Brain microvascular endothelial cell (primary cell): Measurements from ENCODE around the gene SLC29A1.
"Not testable (repeated sequence)": the region's sequence is repeated elsewhere in the genome, so short reads cannot be mapped to it uniquely, and the experiment has no call there.

Source experiments
- DNase-seq: peaks from one replicate; pipeline ENCODE4 v3.0.0-alpha.2; 2020
- H3K27ac ChIP-seq: fragments of 250-450 bp; sonication (Bioruptor Pico); 2 replicates; pipeline ENCODE4 v1.5.1; 2020; ENCODE audit warnings: mild to moderate bottlenecking, moderate library complexity
- H3K27me3 ChIP-seq: fragments of 250-450 bp; sonication (Bioruptor Pico); replicated peaks from 2 replicates; pipeline ENCODE4 v1.5.1; 2020; ENCODE audit warnings: mild to moderate bottlenecking
- H3K36me3 ChIP-seq: fragments of 250-450 bp; sonication (Bioruptor Pico); replicated peaks from 2 replicates; pipeline ENCODE4 v1.5.1; 2020; ENCODE audit warnings: mild to moderate bottlenecking
- H3K4me3 ChIP-seq: 2 replicates; pipeline ENCODE4 v1.5.1; 2011; ENCODE audit warnings: low read depth, mild to moderate bottlenecking, control low read depth, low read length, moderate library complexity
- in situ Hi-C: cut with HindIII; loops from 2 replicates; pipeline ENCODE4 v1.10.0; 2017; ENCODE audit warnings: low sequenced_read_pairs, low pct_ligation_motif_present
- TF ChIP-seq, protein P1 (sequence below): IDR thresholded peaks from 2 replicates; pipeline ENCODE4 v1.5.1; 2011; ENCODE audit warnings: low read depth, mild to moderate bottlenecking, moderate library complexity, low read length, control low read depth, inconsistent platforms; ENCODE audit errors: missing control alignments

Gene SLC29A1

DNA sequence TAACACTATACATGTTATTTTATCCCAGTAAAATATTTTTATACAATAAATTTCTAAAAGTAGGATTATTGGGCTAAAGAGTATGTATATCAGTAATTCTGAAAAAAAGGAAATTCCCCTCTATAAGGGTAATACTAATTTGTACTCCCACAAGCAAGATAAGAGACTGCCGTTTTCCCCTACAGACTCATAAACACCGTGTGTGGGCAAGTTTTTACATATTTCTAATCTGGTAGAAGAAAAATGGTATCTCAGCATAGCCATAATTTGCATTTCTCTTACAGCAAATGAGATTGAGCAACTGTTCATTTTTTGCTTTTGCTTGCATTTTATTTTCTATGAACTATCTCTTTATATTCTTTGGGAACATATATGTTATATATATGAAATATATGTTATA, 32.7 kb upstream of the SLC29A1 start:
- Histone ChIP-seq H3K4me3 (no peak overlapping the region), H3K27ac (no peak overlapping the region), H3K36me3 (no peaks in the 10 kb centered on the region), H3K27me3 (no peaks in the 10 kb centered on the region)
- DNase-seq: no peak
- TF ChIP-seq, protein P1, sequence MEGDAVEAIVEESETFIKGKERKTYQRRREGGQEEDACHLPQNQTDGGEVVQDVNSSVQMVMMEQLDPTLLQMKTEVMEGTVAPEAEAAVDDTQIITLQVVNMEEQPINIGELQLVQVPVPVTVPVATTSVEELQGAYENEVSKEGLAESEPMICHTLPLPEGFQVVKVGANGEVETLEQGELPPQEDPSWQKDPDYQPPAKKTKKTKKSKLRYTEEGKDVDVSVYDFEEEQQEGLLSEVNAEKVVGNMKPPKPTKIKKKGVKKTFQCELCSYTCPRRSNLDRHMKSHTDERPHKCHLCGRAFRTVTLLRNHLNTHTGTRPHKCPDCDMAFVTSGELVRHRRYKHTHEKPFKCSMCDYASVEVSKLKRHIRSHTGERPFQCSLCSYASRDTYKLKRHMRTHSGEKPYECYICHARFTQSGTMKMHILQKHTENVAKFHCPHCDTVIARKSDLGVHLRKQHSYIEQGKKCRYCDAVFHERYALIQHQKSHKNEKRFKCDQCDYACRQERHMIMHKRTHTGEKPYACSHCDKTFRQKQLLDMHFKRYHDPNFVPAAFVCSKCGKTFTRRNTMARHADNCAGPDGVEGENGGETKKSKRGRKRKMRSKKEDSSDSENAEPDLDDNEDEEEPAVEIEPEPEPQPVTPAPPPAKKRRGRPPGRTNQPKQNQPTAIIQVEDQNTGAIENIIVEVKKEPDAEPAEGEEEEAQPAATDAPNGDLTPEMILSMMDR: no peak
- in situ Hi-C loops: no loop called here

DNA sequence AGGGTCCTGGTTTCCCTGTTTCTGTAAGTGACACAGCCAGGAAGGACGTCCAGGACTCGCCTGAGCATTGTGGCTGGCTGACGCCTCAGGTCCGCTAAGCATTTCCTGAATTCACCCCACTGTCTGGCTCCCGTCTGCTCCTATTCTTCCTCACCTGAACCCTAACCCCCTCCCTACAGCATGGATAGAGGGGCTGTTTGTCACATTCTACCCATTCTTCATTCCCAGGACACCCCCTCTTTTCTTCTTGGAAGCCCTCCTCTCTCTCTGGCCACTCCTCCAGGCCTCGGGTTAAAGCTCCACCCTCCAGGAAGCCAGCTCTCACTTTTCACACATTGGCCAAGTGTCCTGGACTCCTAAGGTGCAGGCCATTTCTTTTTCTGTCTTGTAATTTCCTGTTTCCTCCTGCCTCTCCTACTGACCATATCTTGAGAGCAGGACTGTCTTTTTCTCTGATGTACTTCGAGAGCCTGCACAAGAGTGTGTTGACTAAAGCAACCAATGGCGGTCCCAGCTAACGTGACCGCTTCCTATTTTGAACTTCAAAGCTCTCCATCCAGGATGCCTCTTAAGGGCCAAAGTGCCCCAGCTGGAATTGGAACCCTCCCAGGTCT, 30.9 kb upstream of the SLC29A1 start:
- no peaks in the 10 kb centered on the region for H3K36me3 ChIP-seq
- in situ Hi-C loops: no loop called here
- H3K27me3 ChIP-seq: no peaks in the 10 kb centered on the region
- no peak for DNase-seq
- H3K4me3 ChIP-seq: no peak overlapping the region
- TF ChIP-seq, protein P1: no peak
- H3K27ac ChIP-seq: no peak overlapping the region

DNA sequence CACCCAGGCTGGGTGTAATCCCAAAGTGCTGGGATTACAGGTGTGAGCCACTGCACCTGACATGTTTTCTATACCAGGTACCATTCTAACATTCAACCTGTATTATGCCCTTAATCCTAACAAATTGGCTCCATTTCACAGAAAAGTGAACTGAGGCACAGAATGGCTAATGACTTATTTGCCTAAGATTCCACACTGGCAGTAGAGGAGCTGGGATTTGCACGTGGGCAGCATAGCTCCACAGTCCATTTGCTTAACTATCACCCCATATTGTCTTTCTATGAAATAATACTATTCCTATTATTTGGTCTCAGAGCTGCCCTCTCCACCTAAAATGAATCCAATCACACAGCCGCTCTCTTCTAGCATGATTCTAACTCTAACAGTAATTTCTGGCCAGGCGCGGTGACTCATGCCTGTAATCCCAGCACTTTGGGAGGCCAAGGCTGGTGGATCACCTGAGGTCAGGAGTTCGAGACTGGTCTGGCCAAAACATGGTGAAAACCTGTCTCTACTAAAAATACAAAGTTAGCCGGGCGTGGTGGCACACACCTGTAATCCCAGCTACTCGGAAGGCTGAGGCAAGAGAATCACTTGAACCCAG, 30.0 kb upstream of the SLC29A1 start:
- TF ChIP-seq, protein P1: no peak
- H3K36me3 ChIP-seq: no peaks in the 10 kb centered on the region
- no peak overlapping the region for H3K4me3 ChIP-seq
- in situ Hi-C loops: no loop called here
- no peak overlapping the region for H3K27ac ChIP-seq
- DNase-seq: no peak
- no peaks in the 10 kb centered on the region for H3K27me3 ChIP-seq

DNA sequence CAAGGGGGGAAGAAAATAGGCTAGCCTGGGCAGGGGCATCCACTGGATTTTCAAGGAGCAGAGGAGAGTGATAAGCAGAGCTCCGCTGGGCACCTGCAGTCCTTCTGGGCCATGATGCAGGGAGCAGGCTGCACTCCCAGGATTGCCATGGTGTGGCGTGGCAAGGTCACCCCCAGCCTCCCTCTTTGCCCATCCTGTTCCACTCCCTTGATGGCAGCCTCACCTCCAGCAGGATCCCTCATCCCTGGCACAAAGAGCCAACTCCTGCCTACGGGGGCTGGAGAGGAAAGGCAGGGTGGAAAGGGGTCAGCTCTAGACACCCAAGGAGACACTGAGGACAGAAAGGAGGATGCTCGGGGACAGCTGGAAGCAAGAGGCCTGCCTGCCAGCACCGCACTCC, 29.1 kb upstream of the SLC29A1 start:
- in situ Hi-C loops: no loop called here

DNA sequence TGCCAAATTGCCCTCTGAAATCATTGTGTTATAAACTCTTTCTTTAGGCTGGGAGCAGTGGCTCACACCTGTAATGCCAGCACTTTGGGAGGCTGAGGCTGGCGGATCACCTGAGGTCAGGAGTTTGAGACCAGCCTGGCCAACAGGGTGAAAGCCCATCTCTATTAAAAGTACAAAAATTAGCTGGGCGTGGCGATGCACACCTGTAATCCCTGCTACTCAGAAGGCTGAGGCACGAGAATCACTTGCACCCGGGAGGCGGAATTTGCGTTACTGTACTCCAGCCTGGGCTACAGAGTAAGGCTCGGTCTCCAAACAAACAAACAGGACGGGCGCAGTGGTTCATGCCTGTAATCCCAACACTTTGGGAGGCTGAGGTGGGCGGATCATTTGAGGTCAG, 27.0 kb upstream of the SLC29A1 start:
- H3K4me3 ChIP-seq, H3K27ac ChIP-seq, in situ Hi-C loops: not testable (repeated sequence)

More for the DNA sequence above, 29.1 kb upstream of the SLC29A1 start:
- Histone ChIP-seq H3K27me3 (no peaks in the 10 kb centered on the region), H3K27ac (no peak overlapping the region), H3K4me3 (no peak overlapping the region), H3K36me3 (no peaks in the 10 kb centered on the region)
- DNase-seq: no peak
- TF ChIP-seq, protein P1: no peak

DNA sequence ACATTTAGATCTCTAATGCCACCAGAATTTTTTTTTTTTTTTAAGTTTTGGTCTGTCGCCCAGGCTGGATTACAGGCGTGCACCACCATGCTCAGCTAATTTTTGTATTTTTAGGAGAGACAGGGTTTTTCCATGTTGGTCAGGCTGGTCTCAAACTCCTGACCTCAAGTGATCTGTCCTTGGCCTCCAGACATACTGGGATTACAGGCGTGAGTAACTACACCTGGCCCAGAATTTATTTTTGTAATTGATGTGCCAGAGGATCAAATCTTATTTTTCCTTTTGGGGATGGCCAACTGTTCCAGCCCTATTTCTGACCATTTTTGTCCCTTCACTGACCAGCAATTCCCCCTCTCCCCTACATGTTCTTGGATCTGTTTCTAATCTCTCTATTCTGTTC, 24.7 kb upstream of the SLC29A1 start:
- Histone ChIP-seq H3K4me3 (no peak overlapping the region), H3K27ac (no peak overlapping the region), H3K27me3 (no peaks in the 10 kb centered on the region), H3K36me3 (no peaks in the 10 kb centered on the region)
- DNase-seq: no peak
- in situ Hi-C loops: no loop called here
- TF ChIP-seq, protein P1: no peak

More for the DNA sequence above, 27.0 kb upstream of the SLC29A1 start:
- DNase-seq, H3K36me3 ChIP-seq, H3K27me3 ChIP-seq: not testable (repeated sequence)
